GM15510 (cell line): ENCODE results near the gene BCL6B.

Source experiments
- POLR2A ChIP-seq: IDR thresholded peaks from 3 replicates; pipeline ENCODE4 v1.6.1; 2011; ENCODE audit warnings: borderline replicate concordance; ENCODE audit not compliant: insufficient read length; ENCODE audit errors: extremely low read depth

Gene BCL6B

DNA sequence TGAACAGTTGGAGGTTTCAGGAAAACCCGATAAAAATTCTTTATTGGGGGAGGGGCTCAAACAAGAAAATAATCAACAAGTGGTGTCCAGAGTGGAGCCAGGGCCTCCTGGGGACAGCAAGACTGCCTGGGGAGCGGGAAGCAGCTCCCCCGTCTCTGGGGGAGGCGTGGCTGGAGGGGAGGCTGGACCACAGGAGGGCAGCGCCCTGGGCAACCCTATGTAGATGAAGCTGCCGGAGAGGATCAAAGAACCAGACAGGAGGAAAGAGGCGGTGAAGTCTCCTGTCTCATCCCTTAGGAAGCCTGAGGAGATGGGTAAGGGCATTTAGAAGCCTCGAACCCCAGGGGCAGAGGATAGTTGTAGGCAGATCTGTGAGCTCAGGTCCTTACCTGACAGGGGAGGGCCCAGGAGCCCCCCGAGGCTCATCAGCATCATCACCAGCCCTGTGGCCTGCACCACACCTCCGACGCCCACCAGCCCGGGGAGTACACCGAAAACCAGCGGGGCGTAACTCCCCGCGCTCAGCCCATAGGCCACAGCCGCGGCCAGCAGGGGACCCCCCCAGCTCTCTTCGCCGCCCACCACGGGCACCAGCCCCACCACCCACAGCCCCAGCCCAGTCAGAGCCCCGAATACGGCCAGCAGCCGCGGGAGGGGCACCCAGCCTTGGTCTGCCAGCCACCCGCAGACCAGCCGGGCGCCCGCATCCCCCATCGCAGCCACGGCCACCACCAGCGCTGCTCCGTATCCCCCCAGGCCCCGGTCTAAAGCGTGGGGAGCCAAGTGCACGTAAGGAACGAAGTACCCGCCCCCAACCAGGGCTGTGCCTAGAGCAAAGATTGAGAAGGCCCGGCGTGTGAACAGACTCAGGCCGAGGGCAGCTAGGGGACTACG lies 19.0 kb downstream of the BCL6B start:
- no peak for TF ChIP-seq POLR2A

DNA sequence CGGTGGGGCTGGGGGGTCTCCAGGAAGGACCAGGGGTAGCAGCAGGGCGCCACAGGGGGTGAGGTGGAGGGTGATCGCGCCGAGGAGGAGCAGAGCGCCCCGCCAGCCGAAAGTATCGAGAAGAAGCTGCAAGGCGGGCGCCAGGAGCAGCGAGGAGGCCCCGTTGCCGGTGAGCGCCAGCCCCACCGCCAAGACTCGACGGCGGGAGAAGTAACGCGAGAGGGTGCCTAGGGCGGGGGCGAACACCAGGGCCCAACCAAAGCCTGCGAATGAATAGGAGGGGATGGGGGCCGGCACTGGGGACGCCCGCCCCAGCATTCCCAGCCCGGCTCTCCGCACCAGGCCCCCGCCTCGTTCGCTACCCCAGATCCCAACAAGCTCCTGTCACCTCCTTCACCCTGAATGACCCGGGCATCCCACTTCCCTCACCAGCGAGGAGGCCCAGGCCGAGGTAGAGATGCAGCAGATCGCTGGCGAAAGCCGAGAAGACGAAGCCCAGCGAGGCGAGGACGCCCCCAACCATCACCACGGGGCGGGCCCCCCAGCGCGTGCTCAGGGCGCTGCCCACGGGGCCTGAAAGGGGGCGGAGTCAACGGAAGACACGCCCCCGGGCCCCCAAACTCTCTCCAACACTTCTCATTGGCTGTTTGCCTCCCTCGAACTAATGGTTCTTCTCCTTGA lies 19.8 kb downstream of the BCL6B start:
- no peak for TF ChIP-seq POLR2A

DNA sequence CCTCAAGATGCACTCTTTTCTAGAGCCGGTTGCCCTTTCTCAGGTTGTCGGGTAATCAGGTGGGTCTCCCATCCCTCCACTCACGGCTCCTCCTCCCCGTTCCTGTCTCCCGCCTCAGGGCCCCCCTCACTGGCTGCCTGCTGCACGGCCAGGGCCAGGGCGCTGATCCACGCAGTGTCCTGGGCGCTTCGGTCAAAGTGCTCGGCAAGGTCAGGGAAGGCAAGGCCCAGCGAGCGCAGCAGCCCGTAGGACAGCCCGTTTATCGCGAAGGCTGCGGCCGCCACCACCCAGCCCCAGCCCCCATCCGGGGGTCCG lies 20.3 kb downstream of the BCL6B start:
- no peak for TF ChIP-seq POLR2A

DNA sequence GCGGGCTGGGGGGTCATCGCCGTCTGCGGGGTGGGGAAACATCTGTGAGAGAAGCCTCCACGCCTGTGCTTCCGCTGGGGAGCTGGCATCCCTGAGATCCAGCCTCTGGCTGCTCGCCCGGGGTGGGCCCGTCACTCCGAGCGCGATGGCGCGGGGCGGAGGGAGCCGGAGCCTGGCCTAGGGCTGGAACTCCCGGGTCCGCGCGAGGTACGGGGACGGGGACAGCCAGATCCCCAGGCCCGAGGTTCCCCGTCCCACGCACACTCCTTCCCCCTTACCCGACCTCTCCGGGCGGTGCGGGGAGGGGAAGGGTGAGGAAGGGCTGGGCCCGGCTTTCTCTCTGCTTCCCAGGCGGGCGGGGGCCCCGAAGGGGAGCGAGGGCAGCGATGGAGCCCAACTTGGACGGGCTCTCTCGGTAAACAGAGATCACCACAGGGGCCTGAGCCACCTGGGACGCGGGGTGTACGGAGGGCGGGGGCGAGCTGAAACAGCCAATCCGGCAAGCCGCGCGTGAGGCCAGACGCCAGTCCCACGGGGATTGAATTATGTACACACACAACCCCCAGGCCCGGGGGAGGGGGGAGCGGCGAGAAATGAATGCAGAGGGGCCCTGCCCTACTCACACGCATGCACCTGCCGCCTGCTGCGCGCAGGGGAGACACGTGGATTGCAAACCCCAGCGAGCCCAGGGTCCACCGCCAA lies 20.8 kb downstream of the BCL6B start, which contains the start of gene SLC16A11:
Gene SLC16A11 (minus strand): TSS at position 596 of the 702 bp plus-strand sequence. CDS start 579 bp downstream, at position 17.
- TF ChIP-seq POLR2A = no peak

DNA sequence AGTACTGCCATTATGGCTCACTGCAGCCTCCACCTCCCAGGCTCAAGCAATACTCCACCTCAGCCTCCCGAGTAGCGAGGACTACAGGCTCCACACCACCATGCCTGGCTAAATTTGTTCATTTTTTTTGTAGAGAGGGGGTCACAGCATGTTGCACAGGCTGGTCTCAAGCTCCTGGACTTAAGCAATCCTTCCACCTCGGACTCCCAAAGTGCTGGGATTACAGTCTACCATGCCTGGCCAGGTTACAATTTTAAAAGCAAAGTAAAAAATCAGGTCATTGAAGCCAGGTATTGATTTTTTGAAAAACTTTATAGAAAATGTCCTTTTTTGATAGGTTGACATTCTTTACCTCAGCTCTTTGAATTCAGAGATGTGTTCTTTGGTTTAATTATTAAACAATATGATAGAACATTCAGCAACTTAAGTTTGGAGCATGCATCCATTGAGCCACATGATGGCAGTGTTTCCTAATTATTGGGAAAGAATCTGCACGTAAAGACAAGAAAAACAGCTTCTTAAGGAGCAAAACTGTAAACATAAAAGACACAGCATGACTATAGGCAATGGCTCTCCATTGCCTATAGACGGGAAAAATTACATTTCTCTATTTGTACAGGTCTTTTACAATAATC lies 22.8 kb downstream of the BCL6B start:
- TF ChIP-seq POLR2A = no peak

DNA sequence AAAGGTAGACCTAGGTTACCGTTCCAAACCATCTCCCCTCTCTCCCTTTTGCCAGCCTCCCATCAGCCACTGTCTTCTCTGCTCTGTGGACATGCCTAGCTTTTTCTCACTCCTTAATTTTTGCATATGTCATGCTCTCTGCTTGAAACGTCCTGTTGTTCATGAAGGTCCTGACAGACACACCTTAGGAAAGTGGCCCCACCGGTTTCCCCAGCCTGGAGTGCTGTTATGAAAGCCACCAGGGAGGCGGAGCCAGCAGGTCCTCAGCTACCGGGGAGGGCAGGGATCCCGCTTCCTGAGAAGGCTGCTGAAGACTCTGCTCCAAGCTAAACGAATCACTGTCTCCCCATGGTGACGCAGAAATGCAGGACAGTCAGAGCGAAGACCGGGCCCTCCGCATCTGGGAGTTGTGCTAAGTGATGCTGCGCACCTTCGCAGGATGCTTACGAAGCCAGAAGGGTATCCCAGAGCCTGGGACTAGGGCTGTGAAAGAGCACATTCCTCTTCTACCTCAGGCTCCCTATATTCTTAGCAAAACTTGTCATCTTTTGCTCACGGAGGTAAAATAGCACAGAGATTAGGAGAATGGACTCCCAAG lies 23.4 kb downstream of the BCL6B start:
- no peak for TF ChIP-seq POLR2A

DNA sequence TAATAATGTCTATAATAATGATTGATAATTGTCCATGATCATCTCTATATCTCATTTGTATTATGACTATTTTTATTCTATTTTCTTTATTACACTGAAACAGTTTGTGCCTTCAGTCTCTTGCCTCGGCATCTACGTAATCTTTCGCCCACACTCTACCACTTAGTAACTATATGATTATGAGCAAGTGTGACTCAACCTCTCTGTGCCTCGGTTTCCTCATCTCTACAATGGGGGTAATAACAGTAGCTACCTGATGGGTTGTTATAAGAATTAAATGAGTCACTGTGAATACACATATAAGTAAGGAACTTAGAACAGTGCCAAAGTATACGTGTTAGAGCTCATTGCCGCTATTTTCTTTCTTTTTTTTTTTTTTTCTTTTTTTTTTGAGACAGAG lies 24.7 kb downstream of the BCL6B start:
- no peak for TF ChIP-seq POLR2A

DNA sequence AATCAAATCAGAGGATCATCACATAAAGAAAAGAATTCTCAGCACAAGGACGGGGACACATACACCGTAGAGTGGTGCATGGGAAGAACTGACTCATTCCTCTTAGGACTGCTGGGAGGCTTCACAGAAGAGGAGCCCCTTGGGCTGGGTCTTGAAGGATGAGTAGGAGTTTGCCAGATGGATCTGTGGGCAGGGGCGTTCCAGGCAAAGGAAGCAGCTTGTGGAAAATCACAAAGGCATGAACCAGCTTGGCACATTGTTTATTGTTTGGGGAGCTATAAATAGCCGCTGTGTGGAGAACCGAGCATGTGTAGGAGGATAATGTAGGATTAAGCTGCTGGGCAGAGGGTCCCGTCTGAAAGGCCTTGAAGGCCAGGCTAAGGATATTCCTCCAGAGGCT lies 26.1 kb downstream of the BCL6B start:
- TF ChIP-seq POLR2A = no peak

DNA sequence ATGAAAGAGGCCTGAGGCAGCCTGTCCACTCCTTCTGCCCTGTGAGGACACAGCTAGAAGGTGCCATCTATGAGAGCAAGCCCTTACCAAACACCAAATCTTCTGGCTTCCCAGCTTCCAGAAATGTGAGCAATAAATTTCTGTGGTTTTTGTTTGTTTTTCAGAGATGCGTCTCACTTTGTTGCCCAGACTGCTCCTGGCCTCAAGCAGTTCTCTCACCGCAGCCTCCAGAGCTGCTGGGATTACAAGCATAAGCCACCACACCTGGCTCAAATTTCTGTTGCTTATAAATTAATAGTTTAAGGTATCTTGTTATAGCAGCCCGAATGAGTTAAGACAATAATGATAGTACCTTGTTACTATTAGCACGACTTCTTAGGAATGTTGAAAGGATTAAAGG lies 33.5 kb downstream of the BCL6B start:
- TF ChIP-seq POLR2A = no peak

DNA sequence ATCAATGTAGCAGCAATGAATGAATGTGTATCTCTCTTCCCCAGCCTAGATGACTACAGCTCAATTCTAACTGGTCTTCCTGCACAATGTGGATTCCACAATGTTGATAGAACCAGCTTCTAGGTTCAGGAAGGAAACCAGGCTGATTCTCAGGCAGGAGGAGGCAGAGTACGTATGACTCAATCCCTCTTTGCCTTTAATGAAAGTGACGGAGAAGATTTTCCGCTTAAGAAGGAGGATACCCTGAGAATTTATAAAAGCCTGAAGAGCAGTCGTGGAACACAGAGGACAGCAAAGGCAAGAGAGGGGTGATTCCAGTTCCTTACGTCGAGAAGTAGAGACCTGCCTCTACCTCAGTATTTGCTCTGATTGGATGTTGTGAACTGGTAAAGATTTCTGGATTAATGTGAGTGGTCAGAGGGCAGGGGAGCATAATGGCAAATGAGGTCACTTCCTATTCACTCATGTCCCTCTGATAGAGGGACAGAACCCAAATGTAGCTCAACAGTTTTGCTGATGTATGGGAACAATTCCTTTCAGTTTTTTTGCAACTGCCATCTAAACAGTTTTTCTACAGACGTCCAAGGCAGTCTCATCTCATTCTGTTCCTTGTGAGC lies 36.1 kb downstream of the BCL6B start:
- no peak for TF ChIP-seq POLR2A

DNA sequence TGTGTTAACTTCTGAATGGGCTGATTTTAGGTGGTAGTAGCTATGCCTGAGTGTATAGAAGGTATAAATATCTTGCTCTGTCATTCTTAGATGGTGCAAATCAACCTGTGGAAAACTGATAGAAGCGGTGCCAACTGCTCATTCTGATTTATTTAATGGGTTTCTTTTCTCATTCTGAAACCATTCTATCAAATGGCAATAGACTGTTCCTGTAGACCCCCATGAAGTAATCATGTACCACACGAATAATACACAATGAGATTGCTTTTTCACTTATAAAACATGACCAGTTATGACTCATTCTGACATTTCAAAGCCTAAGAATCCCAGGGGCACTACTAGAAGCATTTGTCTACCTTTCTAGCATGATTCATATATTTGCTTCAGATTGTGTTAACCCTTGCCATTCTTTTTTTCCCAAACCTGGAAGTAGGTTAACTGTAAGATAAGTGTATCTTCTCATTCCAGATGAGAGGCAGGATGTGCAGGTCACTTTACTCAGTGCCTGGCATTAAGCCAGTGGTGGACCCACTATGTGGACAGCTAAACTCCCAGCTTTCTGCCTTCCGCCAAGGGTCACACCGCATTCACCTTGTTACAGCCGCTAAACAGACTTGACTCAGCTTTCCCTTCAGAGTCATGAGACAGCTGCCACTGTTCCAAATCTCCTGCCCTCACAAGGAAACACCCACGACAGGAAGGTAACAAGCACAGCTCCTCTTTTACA lies 37.5 kb downstream of the BCL6B start:
- TF ChIP-seq POLR2A = no peak

DNA sequence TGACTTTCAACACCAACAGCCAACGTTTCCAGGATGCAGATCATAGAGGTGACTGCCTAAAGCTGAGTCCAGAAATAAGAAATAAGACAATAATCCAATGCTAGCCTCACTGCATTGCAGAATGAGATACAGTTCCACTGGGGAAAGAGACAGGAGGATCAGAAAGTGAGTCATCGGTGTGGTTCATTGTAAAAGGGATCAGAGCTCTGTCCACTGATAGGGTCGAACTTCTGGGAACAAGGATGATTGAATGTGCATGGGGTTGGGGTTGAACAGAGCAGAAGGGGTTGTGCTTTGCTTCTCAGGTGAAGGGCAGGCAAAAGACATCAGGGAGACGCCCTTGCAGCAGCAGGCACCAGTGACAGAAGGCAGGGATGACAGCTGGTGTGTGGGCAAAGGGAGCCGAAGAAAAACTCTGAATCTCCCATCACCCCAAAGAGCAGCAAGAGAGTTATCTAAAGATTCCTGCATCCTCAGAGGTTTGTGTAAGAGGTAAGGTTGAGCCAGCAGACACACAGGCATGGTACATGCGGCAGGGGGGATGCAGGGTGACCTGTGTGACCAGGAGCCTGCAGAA lies 40.8 kb downstream of the BCL6B start:
- no peak for TF ChIP-seq POLR2A

DNA sequence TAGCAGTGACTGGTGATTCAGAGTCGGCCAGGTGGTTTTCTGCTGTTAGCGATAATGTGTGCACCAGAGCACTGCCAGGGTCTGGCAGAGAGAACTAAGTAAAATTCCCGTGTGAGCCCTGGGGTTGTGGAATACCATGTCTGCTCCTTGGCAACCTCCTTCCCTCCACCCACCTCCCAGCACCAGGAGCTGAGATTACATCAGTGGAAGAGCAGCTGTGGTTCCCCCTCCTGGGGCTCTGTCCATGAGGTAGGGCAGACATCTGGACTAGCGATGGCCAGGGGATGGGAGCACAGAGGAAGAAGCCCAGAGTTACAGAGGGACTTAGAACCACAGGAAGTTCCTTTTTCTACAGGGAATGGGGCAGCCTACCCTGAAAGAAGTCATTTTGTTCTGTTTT lies 41.4 kb downstream of the BCL6B start:
- no peak for TF ChIP-seq POLR2A
